Activated T-cell treated with anti-CD3 and anti-CD28 coated beads, Interleukin-2, amount 50 U/mL, for 4 hours (primary cell): Measurements from ENCODE around the gene GRN. TPM values are rescaled to one million over a fixed set of nuclear protein-coding genes. Genes with fewer than 3 reads are reported as not detected.

Experiments used
- ATAC-seq, 2 donors: fragments of 200-7000 bp; cut with Tn5 transposase; one replicate each; pipeline ENCODE4 v1.10.0; 2021
- DNase-seq: peaks from one replicate; pipeline ENCODE4 v3.0.0-alpha.2; 2020
- H3K27me3 Mint-ChIP-seq: one replicate; pipeline ENCODE4 v1.8.0; 2021; ENCODE audit warnings: low read depth, mixed read lengths
- H3K36me3 Mint-ChIP-seq: one replicate; pipeline ENCODE4 v1.8.0; 2022; ENCODE audit warnings: mixed read lengths; ENCODE audit not compliant: insufficient read depth
- H3K4me1 Mint-ChIP-seq: one replicate; pipeline ENCODE4 v1.8.0; 2021; ENCODE audit warnings: low read depth, mixed read lengths
- H3K4me3 Mint-ChIP-seq: one replicate; pipeline ENCODE4 v1.8.0; 2021; ENCODE audit warnings: mild to moderate bottlenecking, moderate library complexity, mixed read lengths
- H3K9me3 Mint-ChIP-seq: one replicate; pipeline ENCODE4 v1.8.0; 2021; ENCODE audit warnings: mixed read lengths
- total RNA-seq, 3 donors: library from RNA; stranded (reverse); gene quantifications; one replicate each; pipeline ENCODE4 v1.2.1, GENCODE V29; 2021

Gene GRN
- total RNA-seq = 10 to 100 TPM; 32.0 to 39.5 (median 36.5) TPM

- peak; percentile 75 for DNase-seq
- Mint-ChIP-seq H3K36me3 (no peaks in the 10 kb centered on the region), H3K9me3 (no peaks in the 10 kb centered on the region), H3K4me3 (peak within 1 kb of the TSS; percentile 85), H3K4me1 (peaks cover 17% of the 10 kb centered on the region), H3K27me3 (peaks cover 6% of the 10 kb centered on the region)
- ATAC-seq = peak; percentile 99
These were observed at the start of gene GRN for GRCh38 chr17:44344939-44345453. TSS of gene GRN (plus strand) at chr17:44345302. CDS start at chr17:44349165, 3,863 bp downstream.

DNA sequence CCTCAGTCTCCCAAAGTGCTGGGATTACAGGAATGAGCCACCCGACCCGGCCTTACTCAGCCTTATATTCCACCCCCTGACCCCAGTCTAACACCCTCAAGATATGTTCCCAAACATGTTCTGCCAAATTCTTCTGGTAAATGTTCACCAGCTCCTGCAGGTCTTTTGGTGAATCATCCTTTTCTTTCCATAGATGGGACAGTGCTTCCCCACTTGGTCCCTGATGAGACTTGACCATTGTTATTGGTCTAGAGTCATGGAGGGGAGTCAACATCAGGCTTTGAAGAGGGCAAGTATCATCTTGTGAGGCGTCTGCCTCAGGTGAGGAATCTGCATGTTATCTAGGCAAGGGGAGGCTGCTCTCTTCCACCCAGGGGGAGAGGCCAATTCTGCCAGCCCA, 47.1 kb upstream of the GRN start:
- H3K36me3 Mint-ChIP-seq = no peaks in the 10 kb centered on the region
- DNase-seq = no peak
- no peaks in the 10 kb centered on the region for H3K9me3 Mint-ChIP-seq
- no peak for ATAC-seq
- H3K27me3 Mint-ChIP-seq = peaks cover 16% of the 10 kb centered on the region
- no peak overlapping the region for H3K4me3 Mint-ChIP-seq
- no peaks in the 10 kb centered on the region for H3K4me1 Mint-ChIP-seq

DNA sequence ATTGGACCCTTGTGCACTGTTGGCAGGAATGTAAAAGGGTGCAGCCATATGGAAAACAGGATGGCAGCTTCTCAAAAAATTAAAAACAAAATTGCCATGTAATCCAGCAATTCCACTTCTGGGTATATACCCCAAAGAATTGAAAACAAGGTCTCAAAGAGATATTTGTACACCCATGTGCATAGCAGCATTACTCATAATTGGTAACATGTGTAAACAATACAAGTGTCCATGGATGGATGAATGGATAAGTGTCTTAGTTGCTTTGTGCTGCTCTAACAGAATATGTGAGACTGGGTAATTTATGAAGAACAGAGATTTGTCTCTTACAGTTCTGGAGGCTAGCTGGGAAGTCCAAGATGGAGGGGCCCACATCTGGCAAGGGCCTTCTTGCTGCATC, 40.5 kb upstream of the GRN start:
- ATAC-seq (no peak), DNase-seq (no peak)
- H3K4me1 Mint-ChIP-seq = peaks cover 11% of the 10 kb centered on the region
- H3K27me3 Mint-ChIP-seq = peaks cover 33% of the 10 kb centered on the region
- H3K4me3 Mint-ChIP-seq = no peak overlapping the region
- no peaks in the 10 kb centered on the region for H3K9me3 Mint-ChIP-seq
- no peaks in the 10 kb centered on the region for H3K36me3 Mint-ChIP-seq

- no peaks in the 10 kb centered on the region for H3K36me3 Mint-ChIP-seq
- H3K4me1 Mint-ChIP-seq = peaks cover 13% of the 10 kb centered on the region
- H3K4me3 Mint-ChIP-seq = no peak overlapping the region
These were observed 37.5 kb upstream of the GRN start for GRCh38 chr17:44307387-44308186.

DNA sequence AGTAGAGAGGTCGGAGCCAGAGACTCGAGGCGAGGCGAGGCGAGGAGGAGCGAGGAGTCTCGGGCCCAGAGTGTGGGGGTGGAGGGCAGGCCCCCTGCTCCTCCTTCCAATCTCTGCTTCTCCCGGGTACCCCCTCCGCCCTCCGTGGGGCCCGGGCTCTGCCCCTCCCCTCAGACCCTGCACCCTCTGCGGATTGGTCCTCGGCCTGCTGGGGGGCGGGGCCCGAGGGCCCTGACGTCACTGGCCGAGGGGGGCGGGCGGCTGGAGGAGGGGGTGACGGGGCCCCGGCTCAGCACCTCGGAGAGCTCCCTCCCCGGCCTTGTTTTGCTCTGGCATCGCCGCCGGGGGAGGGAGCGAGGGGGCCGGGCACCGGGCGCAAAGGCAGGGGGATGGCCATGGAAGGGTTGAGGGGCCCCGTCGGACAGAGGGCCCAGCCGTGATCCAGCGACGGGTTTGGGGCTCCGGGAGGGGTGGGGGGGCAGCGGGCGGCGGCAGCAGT, 36.7 kb upstream of the GRN start, which contains the start of gene RUNDC3A:
TSS of gene RUNDC3A (plus strand) at position 282 of the 499 bp plus-strand sequence. CDS start 232 bp downstream, outside the sequence.
- Mint-ChIP-seq H3K4me1 (peaks cover 13% of the 10 kb centered on the region), H3K4me3 (peak within 1 kb of the TSS; percentile 56), H3K36me3 (no peaks in the 10 kb centered on the region), H3K27me3 (peaks cover 35% of the 10 kb centered on the region), H3K9me3 (no peaks in the 10 kb centered on the region)
- peak; percentile 80 for DNase-seq
- ATAC-seq = peak; percentile 91 to 94

More at GRCh38 chr17:44307387-44308186, 37.5 kb upstream of the GRN start:
- DNase-seq (no peak), ATAC-seq (peak; percentile 44 to 48)
- H3K9me3 Mint-ChIP-seq = no peaks in the 10 kb centered on the region
- peaks cover 35% of the 10 kb centered on the region for H3K27me3 Mint-ChIP-seq

DNA sequence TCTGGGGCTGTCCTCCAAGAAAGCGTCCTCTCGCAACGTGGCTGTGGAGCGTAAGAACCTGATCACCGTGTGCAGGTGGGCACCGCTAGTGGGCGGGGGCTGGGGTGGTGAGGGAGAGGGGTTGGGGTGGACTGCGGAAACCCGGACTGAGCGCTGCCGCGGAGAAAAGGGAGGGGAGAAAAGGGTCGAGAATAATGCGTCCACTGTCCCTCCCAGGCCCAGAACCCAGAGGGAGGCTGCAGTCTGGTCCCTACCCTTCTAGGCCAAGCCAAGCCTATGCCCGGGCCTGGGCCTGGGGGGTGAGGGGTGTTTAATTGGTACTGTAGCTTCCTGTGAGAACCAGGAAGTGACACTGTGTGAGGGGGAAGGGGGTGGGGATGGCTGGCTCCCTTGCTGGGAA, 36.2 kb upstream of the GRN start:
- no peaks in the 10 kb centered on the region for H3K36me3 Mint-ChIP-seq
- H3K9me3 Mint-ChIP-seq = no peaks in the 10 kb centered on the region
- DNase-seq (no peak), ATAC-seq (peak in 1 of 2 donors; percentile 4)
- H3K27me3 Mint-ChIP-seq = peaks cover 35% of the 10 kb centered on the region
- H3K4me3 Mint-ChIP-seq = peak overlapping the region; percentile 56
- H3K4me1 Mint-ChIP-seq = peaks cover 13% of the 10 kb centered on the region

DNA sequence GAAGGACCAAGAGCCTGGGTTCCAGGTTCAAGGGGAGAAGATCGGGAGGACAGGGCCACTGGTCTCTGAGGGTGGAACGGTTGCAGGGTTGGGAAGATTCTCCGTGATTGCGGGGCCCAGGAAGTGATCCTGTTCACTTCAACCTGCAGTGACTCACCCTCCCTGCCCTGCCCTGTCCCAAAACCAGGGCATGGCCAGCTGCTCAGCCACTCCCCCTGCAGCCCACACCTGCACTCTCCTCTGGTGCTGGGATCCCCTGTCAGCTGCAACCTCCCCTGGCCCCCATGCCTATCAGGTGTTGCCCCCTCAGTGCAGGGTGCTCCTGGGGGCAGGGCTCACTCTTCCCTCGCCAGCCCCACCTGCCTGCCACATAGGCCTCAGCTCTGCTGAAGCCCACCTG, 35.6 kb upstream of the GRN start:
- DNase-seq = no peak
- peaks cover 15% of the 10 kb centered on the region for H3K4me1 Mint-ChIP-seq
- H3K27me3 Mint-ChIP-seq = peaks cover 37% of the 10 kb centered on the region
- peak overlapping the region; percentile 56 for H3K4me3 Mint-ChIP-seq
- no peaks in the 10 kb centered on the region for H3K9me3 Mint-ChIP-seq
- no peaks in the 10 kb centered on the region for H3K36me3 Mint-ChIP-seq
- no peak for ATAC-seq

- no peak overlapping the region for H3K4me3 Mint-ChIP-seq
- peaks cover 37% of the 10 kb centered on the region for H3K27me3 Mint-ChIP-seq
- DNase-seq (no peak), ATAC-seq (no peak)
- H3K4me1 Mint-ChIP-seq = peaks cover 15% of the 10 kb centered on the region
- no peaks in the 10 kb centered on the region for H3K9me3 Mint-ChIP-seq
- H3K36me3 Mint-ChIP-seq = no peaks in the 10 kb centered on the region
These were observed 34.9 kb upstream of the GRN start for GRCh38 chr17:44310188-44310587.

GRCh38 chr17:44310609-44311376, 34.3 kb upstream of the GRN start:
- DNase-seq = no peak
- no peaks in the 10 kb centered on the region for H3K36me3 Mint-ChIP-seq
- H3K4me1 Mint-ChIP-seq = peaks cover 19% of the 10 kb centered on the region
- ATAC-seq = no peak
- H3K27me3 Mint-ChIP-seq = peaks cover 42% of the 10 kb centered on the region
- H3K9me3 Mint-ChIP-seq = no peaks in the 10 kb centered on the region
- no peak overlapping the region for H3K4me3 Mint-ChIP-seq

DNA sequence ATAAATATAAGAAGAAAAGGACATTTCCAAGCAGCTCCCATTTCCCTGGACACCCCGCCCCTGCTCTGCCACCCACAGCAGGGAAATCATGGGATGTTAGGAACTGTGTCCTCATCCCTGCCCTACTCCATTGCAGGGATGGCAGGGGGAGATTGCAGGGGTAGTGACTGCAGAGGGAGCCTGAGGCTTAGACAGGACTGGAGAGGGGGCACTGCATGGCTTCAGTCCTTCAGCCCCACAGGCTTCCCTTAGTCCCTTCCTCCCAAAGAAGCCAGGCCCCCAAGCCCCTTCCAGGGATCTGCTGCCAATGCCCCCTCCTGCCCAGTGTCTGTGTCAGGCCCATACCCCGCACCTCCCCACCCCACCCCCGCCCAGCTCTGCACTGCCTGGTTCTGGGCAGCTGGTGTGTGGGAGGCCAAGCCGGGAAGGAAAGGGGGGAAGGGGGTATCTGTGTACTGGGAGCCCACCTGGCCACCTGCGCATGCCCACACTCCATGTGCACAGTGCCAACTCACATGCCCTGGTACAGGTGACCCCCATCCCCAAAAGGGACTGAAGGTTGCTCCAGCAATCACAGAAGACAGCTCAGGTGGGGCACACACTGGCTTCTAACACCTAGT, 33.4 kb upstream of the GRN start:
- DNase-seq (no peak), ATAC-seq (no peak)
- Mint-ChIP-seq H3K4me3 (no peak overlapping the region), H3K9me3 (no peaks in the 10 kb centered on the region), H3K4me1 (peaks cover 25% of the 10 kb centered on the region), H3K36me3 (no peaks in the 10 kb centered on the region), H3K27me3 (peaks cover 43% of the 10 kb centered on the region)

GRCh38 chr17:44312396-44313104, 32.6 kb upstream of the GRN start:
- Mint-ChIP-seq H3K4me3 (no peak overlapping the region), H3K27me3 (peaks cover 44% of the 10 kb centered on the region)

GRCh38 chr17:44314031-44314430, 31.1 kb upstream of the GRN start:
- no peak for DNase-seq
- Mint-ChIP-seq H3K36me3 (no peaks in the 10 kb centered on the region), H3K9me3 (no peaks in the 10 kb centered on the region), H3K27me3 (peaks cover 44% of the 10 kb centered on the region), H3K4me1 (peaks cover 18% of the 10 kb centered on the region), H3K4me3 (peak overlapping the region; percentile 58)
- ATAC-seq = no peak

More at GRCh38 chr17:44312396-44313104, 32.6 kb upstream of the GRN start:
- Mint-ChIP-seq H3K4me1 (peaks cover 21% of the 10 kb centered on the region), H3K9me3 (no peaks in the 10 kb centered on the region), H3K36me3 (no peaks in the 10 kb centered on the region)
- no peak for DNase-seq
- ATAC-seq = no peak

GRCh38 chr17:44314524-44314868, 30.6 kb upstream of the GRN start:
- Mint-ChIP-seq H3K27me3 (peaks cover 44% of the 10 kb centered on the region), H3K4me3 (peak overlapping the region; percentile 58), H3K9me3 (no peaks in the 10 kb centered on the region), H3K4me1 (peaks cover 15% of the 10 kb centered on the region), H3K36me3 (peaks cover 2% of the 10 kb centered on the region)
- ATAC-seq (no peak), DNase-seq (no peak)
